Caki2 (cell line): Measurements from ENCODE around the gene STYK1. TPM values are rescaled to one million over a fixed set of nuclear protein-coding genes. Genes with fewer than 3 reads are reported as not detected.
"Not testable (repeated sequence)": the region's sequence is repeated elsewhere in the genome, so short reads cannot be mapped to it uniquely, and the experiment has no call there.

Experiments
- DNase-seq: peaks from one replicate; pipeline ENCODE4 v3.0.0-alpha.2; 2015; ENCODE audit warnings: low read depth
- in situ Hi-C: cut with HindIII; loops from 2 replicates; pipeline ENCODE4 v1.10.0; 2016; ENCODE audit warnings: low sequenced_read_pairs, low pct_unique_long_range_greater_than_20kb, mixed read lengths
- total RNA-seq: library from RNA; depleted of rRNA; stranded (reverse); fragments of >200 nt; shearing (Covaris generic); gene quantifications from 2 replicates; pipeline ENCODE4 v1.2.3, GENCODE V29; 2014; ENCODE audit warnings: low replicate concordance; rRNA removed

Gene STYK1
- total RNA-seq, 1 experiment from 2014 or later, result 4.8 TPM

GRCh38 chr12:10601860-10602259 lies 72.0 kb downstream of the STYK1 start:
- in situ Hi-C loops, result no loop called here

GRCh38 chr12:10600988-10601387 lies 72.9 kb downstream of the STYK1 start:
- in situ Hi-C loops, result no loop called here
- DNase-seq, result no peak

More at GRCh38 chr12:10601860-10602259, 72.0 kb downstream of the STYK1 start:
- no peak for DNase-seq

GRCh38 chr12:10595881-10596280 lies 78.0 kb downstream of the STYK1 start:
- no peak for DNase-seq
- in situ Hi-C loops, result no loop called here

GRCh38 chr12:10590966-10591365 lies 82.9 kb downstream of the STYK1 start:
- in situ Hi-C loops, result no loop called here
- DNase-seq, result no peak

GRCh38 chr12:10584415-10584814 lies 89.4 kb downstream of the STYK1 start:
- DNase-seq, result no peak
- in situ Hi-C loops, result no loop called here

- no peak for DNase-seq
- in situ Hi-C loops, result no loop called here
Observed at GRCh38 chr12:10582704-10583103, 91.1 kb downstream of the STYK1 start.

GRCh38 chr12:10582133-10582532 lies 91.7 kb downstream of the STYK1 start:
- DNase-seq, in situ Hi-C loops: not testable (repeated sequence)

GRCh38 chr12:10574307-10574706 lies 99.5 kb downstream of the STYK1 start:
- in situ Hi-C loops, result no loop called here

GRCh38 chr12:10572021-10572490 lies 101.8 kb downstream of the STYK1 start:
- in situ Hi-C loops, DNase-seq: not testable (repeated sequence)

More at GRCh38 chr12:10574307-10574706, 99.5 kb downstream of the STYK1 start:
- no peak for DNase-seq

GRCh38 chr12:10571141-10571540 lies 102.7 kb downstream of the STYK1 start:
- no peak for DNase-seq
- in situ Hi-C loops, result no loop called here

Other genes with a start within 250 kb of the STYK1 start
- gene KLRC2, start 238.0 kb downstream of the STYK1 start, total RNA-seq, result not detected in 2 replicates
- not detected in 2 replicates for gene KLRC1, start 220.7 kb downstream of the STYK1 start, total RNA-seq
- 0.12 and 0.14 TPM in 2 replicates for gene EIF2S3B, start 168.2 kb downstream of the STYK1 start, total RNA-seq
- 64.4 and 89.6 TPM in 2 replicates for gene MAGOHB, start 60.4 kb downstream of the STYK1 start, total RNA-seq
- gene YBX3, start 49.3 kb upstream of the STYK1 start, total RNA-seq, result 259 and 280 TPM in 2 replicates
- gene TAS2R7, start 128.6 kb upstream of the STYK1 start, total RNA-seq, result not detected in 2 replicates
- not detected in 2 replicates for gene TAS2R8, start 133.2 kb upstream of the STYK1 start, total RNA-seq
- not detected in 2 replicates for gene TAS2R9, start 136.1 kb upstream of the STYK1 start, total RNA-seq
- gene TAS2R10, start 152.3 kb upstream of the STYK1 start, total RNA-seq, result not detected in 2 replicates
- not detected in 2 replicates for gene PRR4, start 175.4 kb upstream of the STYK1 start, total RNA-seq
- gene PRH1, start 210.2 kb upstream of the STYK1 start, total RNA-seq, result 0.27 and 16.2 TPM in 2 replicates
- not detected in 2 replicates for gene TAS2R13, start 235.5 kb upstream of the STYK1 start, total RNA-seq